Globus pallidus (tissue), 1 donor: ENCODE data around the gene TMEM208.

ENCODE experiments used
- DNase-seq: peaks from one replicate; pipeline ENCODE4 v3.0.0-alpha.2; 2015; ENCODE audit warnings: low spot score

TMEM208 gene

DNA sequence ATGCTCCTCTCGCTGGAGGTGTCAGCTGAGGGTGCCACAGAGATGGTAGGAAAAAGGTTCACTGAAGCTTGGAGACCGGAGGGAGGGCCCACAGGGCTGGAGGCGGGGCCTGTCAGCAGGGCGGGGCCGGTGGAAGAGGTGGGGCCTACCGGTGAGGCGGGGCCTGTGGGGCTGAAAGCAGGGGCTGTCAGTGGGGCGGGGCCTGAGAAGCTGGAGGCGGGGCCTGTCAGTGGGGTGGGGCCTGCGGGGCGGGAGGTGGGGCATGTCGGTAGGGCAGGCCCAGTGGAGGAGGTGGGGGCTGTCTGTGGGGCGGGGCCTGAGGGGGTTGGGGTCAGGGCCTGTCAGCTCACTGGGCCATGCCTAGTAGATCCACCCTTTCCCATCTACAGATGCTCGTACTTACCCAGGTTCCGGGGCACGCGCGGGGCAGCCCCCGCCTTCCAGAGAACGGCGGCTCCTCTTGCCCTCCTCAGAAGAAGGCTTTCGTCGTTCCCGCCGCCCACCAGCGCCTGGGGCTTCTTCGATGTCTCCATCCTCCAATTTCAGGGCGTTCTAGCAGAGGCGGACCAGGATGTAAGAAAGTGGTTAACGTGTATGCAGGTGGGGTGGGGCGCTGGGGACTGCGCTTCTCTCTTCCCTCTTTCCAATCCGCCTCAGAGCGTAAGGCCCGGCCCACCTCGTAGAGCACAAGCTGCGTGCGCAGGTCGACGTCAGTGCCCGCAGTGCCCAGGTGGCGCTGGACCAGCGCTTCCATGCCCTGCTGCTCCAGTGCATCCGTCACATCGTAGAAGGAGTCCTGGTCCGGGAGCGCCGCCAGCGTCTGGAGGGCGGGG lies 9.8 kb downstream of the TMEM208 start:
- no peak for DNase-seq

DNA sequence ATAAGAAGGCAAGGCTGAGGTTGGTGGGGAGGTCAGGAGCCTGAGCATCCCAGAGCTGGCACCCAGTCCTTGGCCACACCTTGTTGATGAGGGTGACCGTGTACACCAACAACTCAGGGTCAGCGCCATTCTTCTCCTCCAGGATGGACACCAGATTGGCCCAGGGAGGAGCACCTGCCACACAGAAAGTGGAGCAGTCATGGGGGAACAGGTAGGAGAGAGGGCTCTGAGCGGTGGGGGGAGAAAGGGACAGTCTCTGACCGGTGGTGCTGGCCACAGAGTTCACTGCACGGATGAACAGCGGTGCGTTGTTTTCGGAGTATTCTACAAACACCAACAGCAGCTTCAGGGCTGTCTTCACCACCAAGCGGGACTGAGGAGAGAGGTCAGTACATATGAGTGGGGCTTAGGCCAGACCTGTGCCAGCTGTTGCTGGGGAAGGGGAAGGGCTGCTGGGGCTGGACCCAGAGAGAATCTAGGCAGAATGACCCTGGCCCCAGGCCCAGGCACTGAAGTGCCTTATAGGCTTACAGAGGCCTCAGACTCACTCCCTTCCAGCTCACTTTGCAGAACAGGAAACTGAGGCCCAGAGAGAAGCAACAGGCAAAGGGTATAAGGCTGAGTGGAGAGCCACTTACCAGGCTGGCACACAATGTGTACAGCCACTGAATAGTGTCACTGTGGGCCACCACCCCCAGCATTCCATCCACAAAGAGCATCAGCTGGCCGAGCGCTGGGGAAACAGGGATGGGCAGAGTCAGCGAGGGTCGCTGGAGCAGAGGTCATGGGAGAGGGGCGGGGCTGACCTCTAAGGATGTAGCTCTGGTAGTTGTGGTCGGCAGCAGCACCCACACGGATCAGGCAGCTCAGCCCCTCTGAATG lies 10.7 kb downstream of the TMEM208 start:
- no peak for DNase-seq

DNA sequence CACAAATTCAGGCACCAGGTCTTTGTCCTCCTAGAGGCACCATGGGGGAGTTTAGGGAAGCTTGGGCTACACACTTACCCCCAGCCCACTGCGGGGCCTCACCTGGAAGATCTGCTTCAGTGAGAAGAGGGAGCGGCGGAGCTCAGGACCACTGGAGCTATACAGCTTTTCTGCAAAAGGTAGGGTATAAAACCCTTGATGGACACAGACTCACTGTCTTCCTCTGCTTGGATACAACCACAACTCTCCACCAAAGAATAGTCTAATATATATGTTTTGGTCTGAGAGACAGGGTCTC lies 11.3 kb downstream of the TMEM208 start:
- DNase-seq: no peak

DNA sequence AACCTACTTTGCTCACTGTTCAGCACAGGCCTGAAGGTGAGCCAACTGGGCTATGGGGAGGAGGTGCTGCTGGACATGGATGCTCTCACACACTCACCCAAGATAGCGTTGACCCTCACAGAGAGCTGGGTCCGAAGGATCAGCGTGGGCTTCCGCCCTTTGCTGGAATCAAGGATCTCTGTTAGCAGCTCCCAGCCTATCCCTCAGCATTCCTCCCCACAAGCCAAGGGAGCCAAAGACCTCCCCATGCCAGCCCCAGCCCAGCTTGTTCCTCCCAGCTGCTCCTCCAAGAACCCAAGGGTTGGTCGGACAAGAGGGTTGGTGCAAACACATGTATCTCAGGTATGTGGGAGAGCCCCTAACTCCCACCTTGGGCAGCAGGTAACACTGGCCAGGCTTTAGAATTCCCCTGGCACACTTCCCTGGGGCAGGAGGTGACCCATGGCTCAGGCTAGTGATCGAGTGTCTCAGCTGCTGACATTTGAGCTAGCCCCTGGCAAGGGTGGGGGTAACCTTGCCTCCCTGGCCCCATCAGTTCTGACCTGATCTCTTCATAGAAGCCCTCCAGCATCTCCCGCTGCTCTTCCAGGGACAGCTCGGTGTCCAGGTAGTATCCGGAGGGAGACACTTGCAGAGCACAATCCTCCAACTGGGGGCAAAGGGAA lies 12.0 kb downstream of the TMEM208 start:
- no peak for DNase-seq

DNA sequence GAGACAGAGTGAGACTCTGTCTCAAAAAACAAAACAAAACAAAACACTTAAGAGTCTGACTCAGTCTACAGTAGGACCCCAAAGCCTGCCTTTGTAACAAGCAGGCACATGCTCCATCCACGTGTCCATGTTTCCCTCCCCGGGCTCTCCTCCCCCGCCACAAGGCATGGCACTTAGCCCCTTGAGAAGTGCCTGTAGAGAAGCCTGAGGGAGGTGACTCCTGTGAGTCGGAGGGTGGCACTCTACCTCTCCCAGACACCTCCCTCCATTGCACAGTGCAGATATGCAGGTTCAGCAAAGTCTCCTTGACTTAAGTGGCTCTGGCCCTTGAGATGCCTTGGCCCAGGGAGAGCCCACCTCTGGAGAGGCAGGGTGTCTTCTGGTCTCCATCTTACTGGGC lies 13.6 kb downstream of the TMEM208 start:
- no peak for DNase-seq

DNA sequence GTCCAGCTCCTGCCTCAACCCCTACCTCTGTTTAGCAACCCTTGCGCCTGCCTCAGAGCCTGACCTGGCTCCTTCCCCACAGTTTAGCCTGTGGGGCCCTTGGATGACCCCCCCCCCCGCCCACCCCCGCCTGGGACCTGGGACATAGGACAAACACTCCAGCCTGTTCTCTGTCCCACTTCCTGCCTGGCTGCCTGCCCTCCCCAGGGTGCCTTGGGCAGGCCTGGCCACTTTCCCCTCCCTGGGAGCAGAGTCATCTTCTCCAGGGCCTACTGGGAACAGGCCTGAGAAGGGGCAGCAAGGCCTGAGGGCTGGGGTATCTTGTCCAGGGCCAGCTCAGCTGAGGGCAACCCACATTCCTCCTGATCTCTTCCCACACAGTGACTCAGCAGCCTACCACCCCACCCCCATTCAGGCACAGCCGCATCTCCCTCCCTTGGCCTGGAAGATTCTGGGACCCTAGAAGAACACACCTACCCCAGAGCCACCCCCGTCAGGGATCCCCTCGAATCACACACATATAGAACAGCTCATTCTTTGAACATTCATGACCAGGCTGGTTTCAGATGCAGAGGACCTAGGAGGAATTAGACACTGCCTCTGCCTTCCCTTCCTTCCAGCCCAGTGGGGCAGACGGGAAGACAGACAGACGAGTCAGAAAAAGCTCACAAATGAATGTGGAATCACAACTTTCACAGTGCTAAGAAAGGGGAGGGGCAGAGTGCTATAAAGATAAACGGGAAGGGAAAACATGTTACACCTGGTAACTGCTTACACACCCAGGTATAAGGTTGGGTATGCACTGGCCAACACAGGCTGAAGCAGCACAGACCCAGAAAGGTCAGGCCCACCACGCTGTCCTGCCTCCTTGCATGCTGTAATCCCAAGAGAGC lies 14.3 kb downstream of the TMEM208 start:
- DNase-seq: no peak

DNA sequence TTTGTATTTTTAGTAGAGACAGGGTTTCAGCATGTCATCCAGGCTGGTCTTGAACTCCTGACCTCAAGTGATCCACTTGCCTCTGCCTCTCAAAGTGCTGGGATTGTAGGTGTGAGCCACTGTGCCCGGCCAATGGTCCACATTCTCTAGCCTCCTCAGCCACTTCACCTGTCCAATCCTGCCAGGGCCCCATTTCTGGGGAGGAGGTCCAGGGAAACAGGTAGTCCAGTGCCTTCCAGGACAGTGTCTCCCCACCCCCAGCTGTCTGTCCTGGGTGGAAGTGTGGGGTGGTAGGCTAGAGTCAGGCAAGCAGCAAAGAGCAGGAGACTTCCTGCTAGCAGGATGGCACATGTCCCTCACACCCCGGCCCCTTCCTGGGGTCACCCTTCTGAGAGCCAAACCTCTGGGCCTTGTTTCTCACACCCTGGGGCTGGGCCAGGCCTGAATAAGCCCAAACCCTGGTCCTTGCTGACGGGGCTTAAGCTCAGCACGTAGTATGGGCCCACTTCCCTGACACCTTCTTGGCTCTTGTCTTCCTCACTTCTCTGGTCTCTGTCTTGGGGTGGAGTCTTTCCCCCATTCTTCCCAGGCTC lies 15.3 kb downstream of the TMEM208 start:
- no peak for DNase-seq

DNA sequence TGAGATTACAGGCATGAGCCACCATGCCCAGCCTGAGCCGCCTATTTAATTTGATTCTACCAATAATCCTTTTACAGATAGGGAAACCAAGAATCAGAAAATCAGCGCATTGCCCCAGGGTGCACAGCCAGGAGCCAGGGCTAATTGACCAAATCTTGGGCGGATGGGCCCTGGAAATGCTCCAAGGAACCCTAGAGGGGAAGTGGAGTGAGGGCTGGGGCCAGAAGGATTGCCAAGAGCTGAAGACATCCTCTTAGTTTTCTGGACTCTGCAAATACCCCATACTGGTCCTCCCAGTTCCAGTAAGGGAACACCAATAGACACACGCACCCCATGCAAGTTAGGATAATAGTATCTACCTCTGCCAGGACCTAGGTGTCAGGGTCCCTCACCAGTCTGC lies 16.6 kb downstream of the TMEM208 start:
- DNase-seq: no peak

DNA sequence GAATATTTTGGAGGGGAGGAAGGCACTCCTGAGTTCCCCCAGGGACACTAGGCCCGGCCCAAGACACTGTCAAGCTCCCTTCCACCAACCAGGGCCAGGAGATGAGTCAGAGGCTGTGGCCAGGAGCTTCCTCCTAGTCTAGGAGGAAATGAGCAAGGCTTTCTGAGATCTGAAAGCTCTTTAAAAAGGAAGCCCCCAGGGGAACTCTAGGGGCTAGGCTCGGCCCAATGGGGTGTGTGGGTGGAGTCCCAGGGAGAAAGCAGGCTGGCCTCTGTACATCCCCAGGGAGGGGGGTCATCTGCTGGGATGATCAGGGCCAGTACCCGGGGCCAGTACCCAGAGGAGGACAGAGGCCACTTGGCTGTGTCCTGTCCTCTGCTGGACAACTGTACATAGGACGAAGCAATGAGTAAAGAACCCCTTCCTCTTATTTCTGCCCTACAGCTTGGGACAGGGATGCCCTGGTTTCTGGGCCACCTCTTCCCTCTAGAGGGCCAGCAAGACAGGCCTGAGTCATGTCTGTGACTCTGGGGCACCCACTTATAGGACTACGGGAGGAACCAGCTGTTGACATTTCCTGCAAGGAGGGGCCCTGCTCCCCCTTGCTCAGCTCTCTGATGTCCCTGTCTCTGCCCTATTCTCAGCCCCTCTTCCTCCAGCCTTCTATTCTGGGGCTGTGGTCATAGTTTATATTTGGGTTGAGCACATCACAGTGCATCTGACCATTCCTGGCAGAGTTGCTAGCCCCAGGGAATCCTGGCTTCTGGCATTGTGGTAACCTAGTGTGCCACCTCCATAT lies 17.7 kb downstream of the TMEM208 start:
- DNase-seq: peak; percentile 68

- no peak for DNase-seq
Measured at GRCh38 chr16:67245186-67245585, 18.3 kb downstream of the TMEM208 start.

GRCh38 chr16:67245674-67246080 lies 18.7 kb downstream of the TMEM208 start:
- no peak for DNase-seq

DNA sequence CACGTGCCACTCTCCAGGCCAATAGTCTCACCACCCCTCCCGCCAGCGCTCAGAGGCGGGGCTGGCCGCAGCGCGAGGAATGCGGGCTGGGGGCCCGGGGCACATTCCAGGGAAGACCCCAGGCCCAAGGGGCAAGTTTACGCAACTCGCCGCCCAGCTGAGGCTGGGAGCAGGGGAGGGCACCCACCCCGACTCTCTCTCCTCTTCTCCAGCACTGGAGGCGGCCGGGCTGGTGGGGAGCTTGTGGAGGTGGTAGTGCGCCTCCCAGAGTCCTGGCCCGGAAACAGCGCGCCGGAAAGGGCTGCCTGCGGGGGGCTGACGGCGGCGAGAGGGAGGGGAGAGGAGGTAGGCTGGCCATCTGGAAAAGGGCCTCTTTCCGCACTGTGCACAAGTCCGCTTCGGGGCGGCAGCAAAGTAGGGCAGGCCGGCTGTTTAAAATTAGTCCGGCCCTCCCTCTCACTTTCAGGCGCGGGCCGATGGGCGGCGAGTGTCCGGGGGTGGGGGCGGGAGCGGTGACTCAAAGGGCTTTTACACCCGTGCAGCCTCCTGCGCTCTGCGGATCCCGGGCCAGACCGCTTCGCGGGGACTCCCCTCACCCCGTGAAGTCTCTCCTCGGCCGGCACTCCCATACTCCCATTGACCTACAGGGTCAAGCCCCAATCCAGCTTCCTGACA lies 19.3 kb downstream of the TMEM208 start:
- peak; percentile 47 for DNase-seq

DNA sequence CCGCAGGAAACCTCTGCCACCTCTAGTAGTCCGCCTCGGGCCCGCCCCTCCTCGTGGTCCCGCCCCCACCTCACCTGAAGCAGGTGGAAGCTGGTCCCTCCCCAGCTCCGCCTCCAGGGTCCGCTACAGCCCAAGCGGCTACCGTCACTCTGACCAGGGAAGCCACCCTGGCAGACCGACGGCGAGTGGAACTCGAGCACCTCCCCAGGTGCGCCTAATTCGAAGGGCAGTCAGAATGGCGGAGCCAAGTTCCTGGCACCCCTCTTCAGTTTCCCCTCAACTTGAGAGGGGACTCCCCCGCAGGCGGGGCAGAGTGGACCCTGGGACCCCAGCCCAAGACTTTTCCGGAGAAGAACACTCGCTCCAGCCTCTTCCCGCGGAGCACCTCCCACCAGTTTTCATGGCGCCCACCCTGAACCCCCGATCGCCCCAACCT lies 19.8 kb downstream of the TMEM208 start:
- DNase-seq: no peak

- peak; percentile 84 for DNase-seq
Measured at GRCh38 chr16:67247192-67248072, 20.5 kb downstream of the TMEM208 start, which contains the start of gene FHOD1. Gene FHOD1, minus strand, starts transcription at chr16:67247481. Its CDS starts 71 bp downstream, at chr16:67247410.

- DNase-seq: no peak
Measured at GRCh38 chr16:67248073-67248400, 21.1 kb downstream of the TMEM208 start.

GRCh38 chr16:67248401-67249177 lies 21.7 kb downstream of the TMEM208 start, which contains the start of gene SLC9A5:
Gene SLC9A5, plus strand, starts transcription at chr16:67248979. Its CDS starts 36 bp downstream, at chr16:67249015.
- DNase-seq: no peak

- no peak for DNase-seq
Measured at GRCh38 chr16:67249178-67250044, 22.5 kb downstream of the TMEM208 start.
